ENCODE results near the gene EPB41L2.
A peak's percentile ranks its signal among the peaks of the same experiment; 100 is the strongest.
"Not testable (repeated sequence)": the region's sequence is repeated elsewhere in the genome, so short reads cannot be mapped to it uniquely, and the experiment has no call there.

EPB41L2 gene

DNA sequence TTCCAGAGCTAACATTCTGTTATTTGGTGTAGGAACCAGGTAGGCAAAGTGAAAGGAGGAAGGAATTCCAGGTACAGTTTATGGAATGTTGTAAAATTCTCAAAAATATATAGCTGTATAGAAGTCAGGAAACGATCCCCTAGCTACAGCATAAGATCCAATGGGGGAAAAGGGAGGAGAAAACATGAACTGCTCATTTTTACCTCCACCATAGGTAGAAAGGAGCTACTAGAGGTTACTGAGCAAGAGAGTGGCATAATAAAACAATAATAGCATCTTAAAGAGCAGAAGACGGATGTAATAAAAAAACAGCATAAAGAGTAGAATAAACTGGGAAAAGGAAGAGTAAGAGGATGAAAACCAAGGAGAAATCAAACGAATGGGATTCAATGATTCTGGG, 26.9 kb downstream of the EPB41L2 start:
- DNase-seq (ENCODE audit: low spot score) = no peak

DNA sequence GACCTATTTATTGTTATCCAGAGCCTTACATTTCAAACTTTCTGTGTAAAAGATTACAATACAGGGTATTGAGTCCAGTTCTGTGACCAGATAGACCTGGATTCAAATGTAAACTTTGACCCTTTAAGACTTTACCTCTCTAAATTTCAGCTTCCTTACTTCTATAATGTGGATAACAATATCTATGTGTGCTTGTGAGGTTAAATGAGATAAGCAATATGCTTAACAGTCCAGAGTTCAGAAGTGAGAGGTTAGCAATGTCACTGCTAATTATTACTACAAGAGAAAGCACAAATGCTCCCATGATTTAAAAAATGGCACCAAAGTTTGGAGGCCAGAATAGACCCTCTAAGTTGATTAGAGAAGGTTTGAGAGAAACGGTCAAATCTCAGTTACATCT, 27.5 kb downstream of the EPB41L2 start:
- no peak for DNase-seq (ENCODE audit: low spot score)

DNA sequence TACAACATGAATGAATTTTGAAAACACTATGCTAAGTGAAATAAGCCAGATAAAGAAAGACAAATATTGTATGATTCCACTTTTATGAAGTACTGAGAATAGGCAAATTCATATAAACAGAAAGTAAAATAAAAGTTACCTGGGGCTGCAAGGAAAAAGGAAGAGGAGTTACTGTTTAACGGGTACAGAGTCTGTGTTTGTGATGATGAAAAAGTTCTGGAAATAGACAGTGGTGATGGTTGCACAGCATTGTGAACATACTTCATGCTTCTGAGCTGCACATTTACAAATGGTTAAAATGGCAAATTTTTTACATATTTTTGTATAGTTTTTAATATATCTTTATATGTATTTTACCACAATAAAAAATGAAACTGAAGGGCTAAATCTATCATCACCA, 29.4 kb downstream of the EPB41L2 start:
- no peak for DNase-seq (ENCODE audit: low spot score)

DNA sequence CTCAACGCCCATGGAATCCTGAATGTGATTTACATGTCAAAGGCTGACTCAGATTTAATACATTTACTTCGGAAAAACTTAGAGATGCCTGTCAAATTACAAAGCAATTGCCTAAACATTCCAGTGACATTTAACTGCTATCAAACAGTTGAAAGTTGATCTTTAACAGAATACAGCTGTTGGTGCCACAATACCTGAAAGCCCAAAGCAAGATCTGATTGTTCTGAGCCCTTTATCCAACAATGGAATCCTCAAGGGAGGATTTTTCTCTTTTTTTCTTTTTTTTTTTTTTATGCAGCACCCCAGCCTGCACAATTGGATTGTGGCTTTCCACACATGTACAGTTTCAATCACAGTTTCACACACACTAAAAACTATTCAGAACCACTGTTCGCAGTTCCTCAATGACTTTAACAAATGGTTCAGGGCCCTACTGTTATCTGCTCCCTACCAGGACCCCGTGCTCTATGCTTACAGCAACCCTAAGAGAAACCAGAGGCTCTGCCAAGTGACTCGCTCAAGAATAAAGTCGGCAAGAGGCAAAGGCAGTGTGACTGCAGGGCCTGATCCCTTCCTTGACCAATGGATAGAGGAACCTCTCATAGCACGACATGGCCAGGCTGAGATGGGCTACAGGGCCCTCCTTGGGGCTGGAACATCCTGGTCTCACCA, 33.3 kb downstream of the EPB41L2 start:
- no peak for DNase-seq (ENCODE audit: low spot score)

DNA sequence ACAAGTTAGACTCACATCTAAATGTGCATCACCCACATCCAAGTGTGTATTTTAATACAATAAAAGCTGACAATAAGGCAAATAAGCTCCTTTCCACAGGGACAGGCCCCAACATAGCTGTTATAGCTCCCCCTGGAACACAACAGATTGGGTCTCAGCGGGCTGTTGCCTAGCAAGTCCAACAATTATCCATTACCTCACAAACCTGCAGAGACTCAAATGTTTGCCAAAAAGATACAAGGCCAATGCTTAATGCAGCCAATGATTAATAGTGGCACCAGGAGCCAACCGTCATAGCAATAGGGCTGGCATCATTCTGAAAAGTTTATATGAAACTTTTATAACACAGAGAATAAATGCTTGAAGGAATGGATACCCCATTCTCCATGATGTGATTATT, 35.7 kb downstream of the EPB41L2 start:
- DNase-seq (ENCODE audit: low spot score) = no peak

DNA sequence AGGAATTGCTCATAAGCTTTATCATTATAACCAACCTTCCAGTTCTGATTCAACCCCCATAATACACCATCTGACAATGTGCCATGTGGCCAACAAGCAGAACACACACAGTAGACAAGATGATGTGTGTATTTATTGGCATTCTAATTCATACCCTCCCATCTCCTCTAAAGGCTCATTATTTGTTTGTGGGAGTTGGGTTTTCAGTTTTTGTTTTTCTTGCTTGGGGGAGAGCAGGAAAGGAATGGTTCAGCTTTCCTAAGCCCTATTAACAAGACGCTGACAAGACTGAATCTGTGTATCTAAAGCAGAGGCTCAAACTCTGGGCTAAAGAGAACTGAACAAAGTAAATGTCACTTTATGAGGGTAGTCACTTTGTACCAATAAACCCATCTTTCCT, 36.8 kb downstream of the EPB41L2 start:
- no peak for DNase-seq (ENCODE audit: low spot score)

DNA sequence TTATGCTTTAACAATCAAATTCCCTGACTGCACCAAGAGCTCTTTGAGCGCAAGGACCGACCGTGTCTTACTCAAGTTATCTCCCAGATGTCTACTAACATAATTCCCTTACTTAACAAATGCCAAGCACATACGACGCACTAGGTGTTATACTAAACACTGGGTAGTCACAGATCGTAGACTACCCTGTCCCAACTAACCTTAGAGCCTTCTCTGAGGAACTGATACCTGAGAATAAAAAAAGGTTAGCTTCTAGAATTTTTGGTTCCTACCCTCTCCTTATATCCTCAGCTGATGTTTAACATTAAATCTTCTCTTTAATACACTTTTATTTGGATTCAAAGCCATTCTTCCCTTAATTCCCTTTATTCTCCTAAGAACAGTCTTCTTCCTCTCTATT, 38.5 kb downstream of the EPB41L2 start:
- no peak for DNase-seq (ENCODE audit: low spot score)

DNA sequence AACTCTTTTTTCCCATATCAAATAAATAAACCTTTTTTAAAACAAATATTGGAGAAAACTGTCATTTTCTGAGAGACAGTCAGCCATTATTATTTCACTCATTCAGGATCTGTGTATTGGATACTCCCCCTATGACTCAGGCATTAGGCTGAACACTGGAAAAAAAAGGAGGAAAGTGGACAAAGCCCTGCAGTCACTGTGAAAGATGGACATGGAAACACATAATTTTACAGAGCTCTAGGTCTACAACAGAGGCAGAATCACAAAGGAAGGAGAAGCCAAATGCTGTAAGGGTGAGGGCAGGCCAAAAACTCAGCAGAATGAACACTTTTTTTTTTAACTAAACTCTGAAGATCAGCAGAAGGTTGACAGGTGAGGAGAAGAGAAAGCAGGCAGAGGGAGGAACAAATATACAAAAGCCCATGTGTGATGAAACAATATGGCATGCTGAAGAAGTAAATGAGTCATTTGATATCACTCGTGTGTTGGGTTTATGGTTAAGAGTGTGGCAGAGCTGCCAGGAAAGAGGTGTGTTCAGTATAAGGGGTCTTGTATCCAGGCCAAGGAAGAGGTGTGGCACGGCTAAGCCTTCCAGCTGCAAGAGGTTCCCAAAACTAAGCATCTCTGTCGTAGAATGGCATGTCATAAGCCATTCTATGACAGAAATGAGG, 39.1 kb downstream of the EPB41L2 start:
- DNase-seq (ENCODE audit: low spot score) = peak; percentile 55

DNA sequence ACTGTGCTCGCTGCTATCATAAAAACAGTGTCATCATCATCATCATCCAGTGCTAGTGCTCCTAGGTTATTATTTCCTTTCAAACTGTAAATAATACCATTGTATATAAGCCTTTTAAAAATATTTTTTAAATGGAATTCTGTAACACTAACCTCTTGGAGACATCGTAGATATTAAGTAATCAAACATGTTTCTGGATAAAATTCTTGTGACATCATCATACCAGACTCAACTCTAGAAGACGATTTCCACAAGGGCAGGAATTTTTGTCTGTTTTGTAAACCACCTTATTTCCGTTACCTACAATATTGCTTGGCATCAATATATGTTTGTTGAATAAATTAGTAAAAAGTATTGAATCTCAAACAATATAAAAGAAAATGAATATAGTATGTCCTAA, 40.4 kb downstream of the EPB41L2 start:
- no peak for DNase-seq (ENCODE audit: low spot score)

DNA sequence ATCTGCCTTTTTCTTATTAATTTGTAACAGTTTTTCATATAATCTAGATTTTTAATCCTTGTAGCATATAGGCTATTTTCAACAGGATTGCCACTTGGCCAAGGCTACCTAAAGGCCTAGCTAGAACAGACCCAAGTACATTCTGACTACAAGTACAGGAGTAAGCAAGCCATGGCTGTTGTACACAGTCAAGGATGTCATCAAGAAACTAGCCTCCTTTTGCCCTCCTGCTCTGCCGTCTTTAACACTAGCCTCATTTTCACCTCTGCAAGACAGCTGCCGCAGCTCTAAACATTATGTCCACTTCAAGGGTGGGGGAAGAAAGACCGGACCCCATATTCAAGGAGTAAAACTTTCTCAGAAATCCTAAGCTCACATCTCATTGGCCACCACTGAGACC, 45.1 kb downstream of the EPB41L2 start:
- no peak for DNase-seq (ENCODE audit: low spot score)

DNA sequence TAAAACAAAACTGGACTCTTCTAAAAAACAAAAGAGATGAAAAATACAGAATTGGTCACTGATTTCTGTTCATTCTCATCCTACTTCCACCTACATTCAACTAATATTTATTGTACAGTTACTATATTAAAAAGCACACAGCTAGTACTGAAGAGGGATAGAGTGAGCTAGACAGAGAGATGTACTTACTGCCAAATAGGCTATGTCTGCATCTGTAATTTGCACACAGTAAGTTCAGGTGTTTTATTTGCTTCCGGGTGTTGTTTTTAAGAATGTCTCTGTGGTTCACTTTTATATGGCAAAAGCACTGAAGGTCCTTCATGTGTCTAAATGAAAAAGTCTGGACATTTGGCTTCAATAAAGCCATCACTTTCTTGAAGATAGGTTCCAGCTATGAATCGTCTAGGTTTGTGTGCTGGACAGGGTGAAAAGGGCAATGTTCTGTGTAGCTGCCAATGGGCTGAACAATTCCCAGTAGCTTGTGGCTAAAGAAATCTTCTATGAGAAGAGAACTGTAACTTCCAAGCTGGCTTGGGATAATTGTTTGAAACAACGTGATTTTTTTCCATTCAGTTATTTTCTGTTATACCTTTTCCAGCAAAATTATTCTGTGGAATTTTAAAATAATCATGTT, 47.3 kb downstream of the EPB41L2 start:
- no peak for DNase-seq (ENCODE audit: low spot score)

DNA sequence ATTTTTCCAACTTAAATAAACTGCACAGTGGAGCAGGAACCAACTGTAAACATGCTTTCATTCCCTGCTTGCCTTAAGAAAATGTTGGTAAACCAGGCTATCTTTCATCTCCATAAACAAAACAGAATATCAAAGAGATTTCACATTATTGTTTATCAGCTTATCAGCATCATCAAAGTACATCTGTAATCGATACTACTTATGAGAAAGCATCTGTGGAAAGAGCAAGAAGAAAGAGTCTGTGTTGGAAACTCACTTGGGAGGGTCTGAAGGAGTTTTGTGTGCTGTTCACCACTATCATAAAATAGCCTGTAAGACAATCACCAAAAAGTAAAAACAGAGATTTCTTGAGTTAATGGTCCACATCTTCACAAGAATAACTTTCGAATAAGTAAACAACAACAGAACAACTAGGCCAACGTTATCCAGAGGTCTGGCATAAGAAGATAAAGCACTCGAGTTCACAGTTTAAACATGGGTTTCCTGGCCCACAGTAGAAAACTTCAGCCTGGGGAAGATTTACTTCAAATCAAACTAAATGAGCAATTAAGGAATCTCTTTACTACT, 47.9 kb downstream of the EPB41L2 start:
- no peak for DNase-seq (ENCODE audit: low spot score)

DNA sequence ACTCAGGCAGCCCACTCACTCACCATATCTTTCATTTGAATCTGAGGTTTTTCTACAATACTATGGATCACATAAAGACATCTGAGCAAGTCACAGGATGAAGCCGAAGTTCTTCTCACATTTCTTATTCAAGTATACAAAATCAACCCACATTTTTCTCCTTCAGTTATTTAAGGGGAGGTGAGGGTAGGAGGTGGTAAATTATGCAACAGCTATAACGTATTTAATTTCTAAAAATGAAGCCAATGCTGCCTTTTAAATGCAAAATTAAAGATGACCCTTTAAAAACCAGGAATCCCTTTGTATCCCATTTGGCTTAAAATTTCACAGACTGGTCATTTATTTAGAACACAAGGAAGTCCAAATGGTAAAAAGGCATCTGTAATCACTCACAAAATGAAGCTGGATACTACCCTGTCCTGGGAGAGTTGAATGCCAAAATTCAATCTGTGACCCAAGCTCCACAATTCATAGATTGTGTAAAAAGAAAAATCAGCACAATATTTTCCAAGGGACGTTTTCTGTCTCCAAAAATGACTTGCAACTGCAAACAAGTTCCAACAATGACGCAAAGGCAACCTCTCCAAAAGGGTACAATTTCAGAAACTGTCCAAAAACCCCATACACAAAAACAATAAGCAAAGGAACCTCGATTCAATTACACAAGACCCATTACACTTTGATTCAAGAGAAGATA, 48.8 kb downstream of the EPB41L2 start:
- no peak for DNase-seq (ENCODE audit: low spot score)

DNA sequence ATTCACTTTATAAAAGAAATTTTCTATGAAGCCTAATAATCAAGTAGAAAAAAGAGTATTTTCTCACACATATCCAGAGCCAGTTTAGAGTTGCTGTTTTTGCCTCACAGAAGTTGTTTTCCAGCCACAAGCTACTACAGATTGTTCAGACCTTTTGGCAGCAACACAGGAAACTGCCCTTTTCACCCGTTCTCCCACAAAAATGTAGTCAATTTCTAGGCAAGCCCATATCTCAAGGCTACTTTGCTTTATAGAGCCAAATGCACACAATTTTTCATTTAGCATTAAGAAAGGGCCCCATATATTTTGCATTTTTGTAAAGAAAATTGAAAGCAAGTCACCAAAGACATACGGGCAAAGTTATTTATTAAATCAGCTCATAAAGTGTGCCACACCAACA, 49.5 kb downstream of the EPB41L2 start:
- peak; percentile 16 for DNase-seq (ENCODE audit: low spot score)

DNA sequence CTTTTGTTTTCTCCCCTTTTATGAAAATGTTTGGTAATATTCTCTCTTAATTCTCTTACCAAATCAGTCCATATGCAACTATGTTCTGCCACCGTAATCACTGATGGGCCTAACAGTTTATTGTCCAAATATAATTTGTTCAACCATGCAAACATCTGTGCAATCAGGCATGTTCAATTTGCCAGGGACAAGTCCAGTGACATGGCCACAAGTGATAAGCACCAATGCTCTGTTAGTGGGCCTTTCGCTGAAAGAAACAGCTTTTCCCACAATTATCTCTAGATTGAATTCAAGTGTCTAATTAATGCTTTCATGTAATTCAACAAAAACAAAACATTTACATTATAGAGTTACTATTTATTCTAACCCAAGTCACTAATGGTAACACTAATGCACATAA, 53.3 kb downstream of the EPB41L2 start:
- no peak for DNase-seq (ENCODE audit: low spot score)

DNA sequence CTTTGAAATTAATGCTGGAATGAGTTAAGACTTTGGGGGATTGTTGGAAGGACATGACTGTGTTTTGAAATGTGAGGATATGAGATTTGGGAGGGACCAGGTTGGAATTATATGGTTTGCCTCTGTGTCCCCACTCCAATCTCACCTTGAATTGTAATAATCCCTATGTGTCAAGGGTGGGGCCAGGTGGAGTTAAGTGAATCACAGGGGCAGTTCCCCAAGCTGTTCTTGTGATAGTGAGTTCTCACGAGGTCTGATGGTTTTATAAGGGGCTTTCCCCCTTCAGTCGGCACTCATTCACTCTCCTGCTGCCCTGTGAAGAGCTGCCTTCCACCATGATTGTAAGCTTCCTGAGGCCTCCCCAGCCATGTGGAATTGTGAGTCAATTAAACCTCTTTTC, 54.1 kb downstream of the EPB41L2 start:
- DNase-seq (ENCODE audit: low spot score) = not testable (repeated sequence)

DNA sequence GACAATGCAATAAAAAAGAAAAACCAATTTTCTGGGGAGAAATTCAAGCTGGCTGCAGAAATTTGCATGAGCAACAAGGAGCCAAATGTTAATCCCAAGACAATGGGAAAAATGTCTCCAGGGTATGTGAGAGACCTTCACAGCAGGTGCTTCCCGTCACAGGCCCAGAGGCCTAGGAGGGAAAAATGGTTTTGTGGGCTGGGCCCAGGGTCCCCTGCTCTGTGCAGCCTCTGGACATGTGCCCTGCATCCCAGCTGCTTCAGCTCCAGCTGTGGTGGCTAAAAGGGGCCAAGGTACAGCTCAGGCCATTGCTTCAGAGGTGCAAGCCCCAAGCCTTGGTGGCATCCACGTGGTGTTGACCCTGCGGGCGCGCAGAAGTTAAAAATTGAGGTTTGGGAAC, 55.1 kb downstream of the EPB41L2 start:
- DNase-seq (ENCODE audit: low spot score) = not testable (repeated sequence)

DNA sequence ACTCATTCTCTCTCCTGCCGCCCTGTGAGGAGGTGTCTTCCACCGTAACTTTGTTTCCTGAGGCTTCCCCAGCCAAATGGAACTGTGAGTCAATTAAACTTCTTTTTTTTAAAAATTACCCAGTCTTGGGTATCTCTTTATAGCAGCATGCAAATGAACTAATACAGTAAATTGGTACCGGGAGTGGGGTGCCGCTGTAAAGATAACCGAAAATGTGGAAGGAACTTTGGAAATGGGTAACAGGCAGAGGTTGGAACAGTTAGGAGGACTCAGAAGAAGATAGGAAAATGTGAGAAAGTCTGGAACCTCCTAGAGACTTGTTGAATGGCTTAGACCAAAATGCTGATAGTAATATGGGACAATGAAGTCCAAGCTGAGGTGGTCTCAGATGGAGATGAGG, 55.8 kb downstream of the EPB41L2 start:
- no peak for DNase-seq (ENCODE audit: low spot score)

DNA sequence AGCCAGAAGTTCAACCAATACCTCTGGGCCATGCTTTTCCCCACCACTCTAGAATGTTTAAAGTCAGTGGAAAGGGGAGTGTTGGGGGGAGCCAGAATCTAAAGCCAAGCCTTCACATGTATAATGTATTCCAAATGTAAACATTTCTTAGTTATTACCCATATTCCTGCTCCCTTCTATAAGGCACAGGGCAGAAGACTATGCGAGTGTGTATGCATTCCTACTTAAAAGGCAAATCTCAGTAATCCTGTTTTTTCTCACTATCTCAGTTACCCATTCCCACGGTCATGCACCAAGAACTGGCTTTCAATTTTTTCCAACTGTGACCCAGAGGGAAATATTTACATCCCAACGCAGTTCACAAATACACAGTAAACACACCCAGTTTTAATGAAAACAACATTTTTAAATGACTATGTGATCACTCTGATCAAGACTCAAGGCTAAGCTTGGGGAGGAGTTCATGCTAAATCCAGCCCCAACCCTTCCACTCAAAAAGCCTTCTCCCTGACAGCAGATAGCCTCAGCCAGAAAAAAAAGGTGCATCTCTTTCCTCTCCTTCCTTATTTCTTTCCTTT, 57.5 kb downstream of the EPB41L2 start:
- DNase-seq (ENCODE audit: low spot score) = no peak

DNA sequence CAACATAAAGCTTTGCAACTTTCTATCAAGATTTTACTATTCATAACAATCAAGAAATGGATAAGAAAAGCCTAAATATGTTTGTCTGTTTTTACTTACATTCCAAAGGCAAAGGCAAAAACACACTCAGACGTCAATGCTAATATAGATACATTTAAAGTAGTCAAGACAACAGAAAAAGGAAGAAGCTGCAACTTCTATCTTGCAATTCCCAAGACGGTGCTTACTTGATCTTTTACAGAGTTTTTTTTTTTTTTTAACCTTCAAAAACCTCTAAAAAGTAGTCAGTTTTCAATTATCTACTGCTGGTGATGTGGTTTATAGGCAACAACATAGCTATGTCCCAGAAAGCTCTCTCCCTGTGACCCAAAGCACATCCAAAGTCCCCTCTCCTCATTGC, 58.1 kb downstream of the EPB41L2 start:
- DNase-seq (ENCODE audit: low spot score) = no peak

DNA sequence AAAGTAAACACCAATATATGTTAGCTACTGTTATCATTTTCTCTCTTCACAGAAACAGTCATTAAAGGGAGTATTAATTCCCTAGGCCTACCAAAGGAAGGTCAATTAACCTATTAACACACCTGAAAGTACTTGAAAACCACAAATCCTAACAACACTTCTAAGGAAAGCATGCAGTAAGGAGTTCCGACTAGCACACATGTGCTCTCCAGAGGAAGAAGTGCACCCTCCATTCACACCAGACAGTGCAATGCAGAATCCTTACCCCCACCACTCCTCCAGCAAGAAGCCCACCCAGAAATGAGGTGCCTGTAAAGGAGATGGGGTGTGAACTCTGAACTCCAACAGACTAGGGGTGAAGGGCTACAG, 58.7 kb downstream of the EPB41L2 start:
- no peak for DNase-seq (ENCODE audit: low spot score)

Data from LoVo (cell line).